ENCODE results near the gene TECR. TPM values are rescaled to one million over a fixed set of nuclear protein-coding genes. Genes with fewer than 3 reads are reported as not detected.

The TECR gene
- total RNA-seq, 1 experiment from 2014 or later, result 164 TPM

GRCh38 chr19:14563590-14563926 lies 34.2 kb downstream of the TECR start:
- Mint-ChIP-seq H3K4me1 (peaks cover 30 to 46% of the 10 kb centered on the region in 2 experiments), H3K27ac (no peak overlapping the region; a peak in 1 of 7 replicates), H3K4me3 (no peak overlapping the region), H3K27me3 (ENCODE audit: low read depth) (no peaks in the 10 kb centered on the region), H3K9me3 (no peaks in the 10 kb centered on the region), H3K36me3 (ENCODE audit: insufficient read depth in 1 of 3, low read depth in 3 of 3) (peaks cover 10 to 20% (median 12%) of the 10 kb centered on the region in 3 experiments; a peak in 6 of 7 replicates)
- no peak overlapping the region for H3K18ac ChIP-seq (ENCODE audit: insufficient read length, low read depth, low read length)
- no peaks in the 10 kb centered on the region for H4K20me1 ChIP-seq (ENCODE audit: control insufficient read depth, insufficient read depth, insufficient read length)
- no peak overlapping the region for H3K4me2 ChIP-seq (ENCODE audit: insufficient read depth, insufficient read length, low read length)
- WGBS (ENCODE audit: extremely low coverage, insufficient read length, low lambda C conversion rate), result no CpG with 5 or more reads among the region's 16 CpGs
- H3K56ac ChIP-seq (ENCODE audit: insufficient read length, low read depth, low read length), result no peak overlapping the region
- no peaks in the 10 kb centered on the region for H3K9me3 ChIP-seq (ENCODE audit: control insufficient read depth, low read depth, low read length)
- no peak overlapping the region for H3K4ac ChIP-seq (ENCODE audit: low read depth, low read length)
- H3T11ph ChIP-seq (ENCODE audit: low read length), result no peak overlapping the region
- H2BK20ac ChIP-seq (ENCODE audit: low read depth, low read length, poor library complexity, severe bottlenecking), result no peak overlapping the region
- no peak overlapping the region for H2BK15ac ChIP-seq (ENCODE audit: low read depth, low read length)
- TF ChIP-seq CTCF (conservative IDR thresholded peaks at IDR 0.05), result no peak
- H3K79me1 ChIP-seq (ENCODE audit: insufficient read depth, low read depth, low read length, poor library complexity, severe bottlenecking), result peaks cover 7% of the 10 kb centered on the region
- H3K79me2 ChIP-seq (ENCODE audit: insufficient read depth, low read length), result peaks cover 1% of the 10 kb centered on the region; the same call in 1 of the 2 replicates
- H2BK12ac ChIP-seq (ENCODE audit: insufficient read length, low read depth, low read length), result no peak overlapping the region
- no peaks in the 10 kb centered on the region; the same call in 1 of the 2 replicates for H3K4me1 ChIP-seq (ENCODE audit: insufficient read depth, low read length)
- no peak for DNase-seq
- H3K23me2 ChIP-seq (ENCODE audit: insufficient read length, low read depth, low read length, poor library complexity, severe bottlenecking), result no peaks in the 10 kb centered on the region
- no peak overlapping the region for H2AK5ac ChIP-seq (ENCODE audit: insufficient read length, low read length)
- no peak overlapping the region for H3K9ac ChIP-seq (ENCODE audit: extremely low read depth, insufficient read length, low read length)
- H2BK5ac ChIP-seq (ENCODE audit: insufficient read length, low read length), result no peak overlapping the region
- H2BK120ac ChIP-seq (ENCODE audit: low read depth, low read length, poor library complexity, severe bottlenecking), result no peak overlapping the region
- no peak overlapping the region for H4K8ac ChIP-seq (replicated peaks; ENCODE audit: insufficient read length, low read depth, low read length)
- no peak overlapping the region for H4K5ac ChIP-seq (ENCODE audit: insufficient read length, low read depth, low read length)
- no peaks in the 10 kb centered on the region for H3K27me3 ChIP-seq (ENCODE audit: insufficient read depth, low read length)
- H3K14ac ChIP-seq (ENCODE audit: insufficient read depth, low read length), result no peak overlapping the region
- no peak overlapping the region for H3K23ac ChIP-seq (ENCODE audit: insufficient read length, low read depth, low read length)
- H3K27ac ChIP-seq (ENCODE audit: insufficient read length, low read depth, low read length), result no peak overlapping the region
- H2AFZ ChIP-seq (ENCODE audit: low read length), result no peak overlapping the region
- H4K91ac ChIP-seq (ENCODE audit: insufficient read length, low read depth, low read length), result no peak overlapping the region

Data from H9 (cell line).